HCT116 (cell line): ENCODE measurements around the gene RUNX2. TPM values are rescaled to one million over a fixed set of nuclear protein-coding genes. Genes with fewer than 3 reads are reported as not detected.

Experiments
- ATAC-seq: fragments of 200-7000 bp; cut with Tn5 transposase; 2 replicates; pipeline ENCODE4 v1.9.1; 2020; ENCODE audit warnings: mild to moderate bottlenecking, moderate library complexity
- BruUV-seq: library from RNA; stranded (reverse); fragments of 400-500 nt; replicated peaks from 2 replicates; lab custom pipeline; 2021; lab: Mats Ljungman, UMichigan
- CTCF ChIA-PET: fragments of 300-600 bp; sonication (Branson Sonifier 250); formaldehyde crosslinking; loops from one replicate; lab custom pipeline; 2021; ENCODE audit warnings: antibody characterized with exemption; lab: Charles Lee
- POLR2A ChIA-PET: fragments of 300-600, 350-600 bp; sonication (Branson Sonifier 250); formaldehyde crosslinking; loops from one replicate; lab custom pipeline; 2021; ENCODE audit warnings: antibody characterized with exemption; lab: Charles Lee
- RAD21 ChIA-PET, 2 experiments: fragments of 300-600 bp; sonication (Branson Sonifier 250); formaldehyde crosslinking; loops; one replicate each; lab custom pipeline; 2023; ENCODE audit warnings: low total read pairs in 2 of 2; ENCODE audit not compliant: uncharacterized antibody in 2 of 2, unreplicated experiment in 2 of 2, low non-redundant PET in 1 of 2; lab: Charles Lee
- DNase-seq: peaks from one replicate; pipeline ENCODE4 v3.0.0-alpha.2; 2010; ENCODE audit warnings: low read depth, low spot score
- H2AFZ ChIP-seq: fragments of 200-600 bp; shearing (Covaris generic), sonication (generic); 2 replicates; pipeline ENCODE4 v1.6.1; 2017; ENCODE audit warnings: low read depth, mixed run types, mixed read lengths, antibody characterized with exemption, low read length; ENCODE audit not compliant: poor library complexity, severe bottlenecking
- H3K27ac ChIP-seq: 2 replicates; pipeline ENCODE4 v1.5.1; 2012; ENCODE audit warnings: low read depth, low read length
- H3K27me3 ChIP-seq: fragments of 200-600 bp; sonication (generic); 2 replicates; pipeline ENCODE4 v1.6.1; 2016; ENCODE audit warnings: mixed run types, low read length, mixed read lengths; ENCODE audit not compliant: insufficient read depth
- H3K36me3 ChIP-seq, 2 experiments: fragments of 200-500 bp in 1 of 2; fragments of 200-600 bp in 1 of 2; sonication (Bioruptor generic) in 1 of 2; sonication (generic) in 1 of 2; 2 replicates each; pipeline versions ENCODE4 v1.5.1 to v1.6.1; 2014 to 2016; ENCODE audit warnings: low read length in 2 of 2, inconsistent platforms in 1 of 2, mixed read lengths in 1 of 2, mixed run types in 1 of 2; ENCODE audit not compliant: insufficient read depth in 2 of 2, control insufficient read depth in 1 of 2
- H3K4me1 ChIP-seq, 2 experiments: fragments of 200-600 bp in 1 of 2; sonication (generic) in 1 of 2; 2 replicates each; pipeline versions ENCODE4 v1.5.1 to v1.6.1; 2012 to 2017; ENCODE audit warnings: low read length in 2 of 2, inconsistent platforms in 1 of 2, mild to moderate bottlenecking in 1 of 2, mixed read lengths in 1 of 2, mixed run types in 1 of 2, moderate library complexity in 1 of 2; ENCODE audit not compliant: insufficient read depth in 2 of 2, control insufficient read depth in 1 of 2
- H3K4me2 ChIP-seq: fragments of 200-600 bp; sonication (generic); 2 replicates; pipeline ENCODE4 v1.6.1; 2017; ENCODE audit warnings: mixed run types, low read length, mixed read lengths
- H3K4me3 ChIP-seq, 2 experiments: fragments of 200-600 bp in 1 of 2; sonication (generic) in 1 of 2; replicated peaks in 1 of 2; 2 replicates each; pipeline ENCODE4 v1.5.1; 2011 to 2016; ENCODE audit warnings: low read length in 2 of 2, control low read depth in 1 of 2, low read depth in 1 of 2, mild to moderate bottlenecking in 1 of 2, mixed read lengths in 1 of 2, mixed run types in 1 of 2
- H3K79me2 ChIP-seq: fragments of 200-600 bp; sonication (generic); 2 replicates; pipeline ENCODE4 v1.6.1; 2017; ENCODE audit warnings: mild to moderate bottlenecking, mixed run types, low read length, moderate library complexity, mixed read lengths; ENCODE audit not compliant: insufficient read depth
- H3K9ac ChIP-seq: fragments of 200-600 bp; sonication (generic); 2 replicates; pipeline ENCODE4 v1.6.1; 2016; ENCODE audit warnings: low read length, mixed read lengths
- H3K9me2 ChIP-seq: fragments of 200-600 bp; sonication (generic), shearing (Covaris generic); 2 replicates; pipeline ENCODE4 v1.6.1; 2017; ENCODE audit warnings: mixed run types, mild to moderate bottlenecking, moderate library complexity; ENCODE audit not compliant: insufficient read depth
- H3K9me3 ChIP-seq, 2 experiments: fragments of 200-500 bp in 1 of 2; fragments of 200-600 bp in 1 of 2; sonication (Bioruptor generic) in 1 of 2; sonication (generic) in 1 of 2; 2 replicates each; pipeline ENCODE4 v1.6.1; 2014 to 2017; ENCODE audit warnings: low read length in 2 of 2, mixed read lengths in 2 of 2, inconsistent platforms in 1 of 2, low read depth in 1 of 2, mild to moderate bottlenecking in 1 of 2, mixed run types in 1 of 2, moderate library complexity in 1 of 2; ENCODE audit not compliant: control insufficient read depth in 1 of 2, insufficient read depth in 1 of 2
- H4K20me1 ChIP-seq: fragments of 200-600 bp; sonication (generic), shearing (Covaris generic); 2 replicates; pipeline ENCODE4 v1.6.1; 2017; ENCODE audit warnings: mixed run types, mild to moderate bottlenecking, moderate library complexity; ENCODE audit not compliant: insufficient read depth
- ATF3 ChIP-seq: IDR thresholded peaks from 2 replicates; pipeline ENCODE4 v1.6.1; 2012
- CBX3 ChIP-seq: IDR thresholded peaks from 2 replicates; pipeline ENCODE4 v1.6.1; 2012; ENCODE audit warnings: low read depth
- CEBPB ChIP-seq: IDR thresholded peaks from 2 replicates; pipeline ENCODE4 v1.6.1; 2012; ENCODE audit warnings: low read depth
- FOSL1 ChIP-seq: IDR thresholded peaks from 2 replicates; pipeline ENCODE4 v1.6.1; 2012; ENCODE audit warnings: low read depth
- JUND ChIP-seq: IDR thresholded peaks from 2 replicates; pipeline ENCODE4 v1.6.1; 2012
- RAD21 ChIP-seq: IDR thresholded peaks from 2 replicates; pipeline ENCODE4 v1.6.1; 2012; ENCODE audit warnings: low read depth, mild to moderate bottlenecking
- SRF ChIP-seq: IDR thresholded peaks from 2 replicates; pipeline ENCODE4 v1.6.1; 2012; ENCODE audit warnings: low read depth
- ZFX ChIP-seq: fragments of 450-650 bp; IDR thresholded peaks from 2 replicates; pipeline ENCODE4 v1.6.1; 2017
- intact Hi-C: fragments of 100-400 bp; cut with micrococcal nuclease; formaldehyde crosslinking; loops from 2 replicates; pipeline ENCODE4 v1.10.0; 2022
- total RNA-seq: library from RNA; stranded (reverse); gene quantifications from one replicate; pipeline ENCODE4 v1.2.1, GENCODE V29; 2021; ENCODE audit not compliant: unreplicated experiment
- TF ChIP-seq, protein P1 (sequence below): IDR thresholded peaks from 2 replicates; pipeline ENCODE4 v1.6.1; 2012
- TF ChIP-seq, protein P2 (sequence below), 3 experiments: fragments of 200-600 bp in 1 of 3; sonication (generic) in 1 of 3; IDR thresholded peaks in 2 of 3; conservative IDR thresholded peaks in 1 of 3; 2 replicates each; pipeline ENCODE4 v1.5.1; 2012 to 2017; ENCODE audit warnings: low read depth in 2 of 3, low read length in 2 of 3, antibody characterized with exemption in 1 of 3, borderline replicate concordance in 1 of 3, control low read depth in 1 of 3, mild to moderate bottlenecking in 1 of 3, mixed read lengths in 1 of 3, mixed run types in 1 of 3, moderate library complexity in 1 of 3; ENCODE audit not compliant: insufficient read depth in 1 of 3

The RUNX2 gene
- total RNA-seq, 1 experiment from 2014 or later = 1.1 TPM

GRCh38 chr6:45388328-45388727 is 60.2 kb downstream of the RUNX2 start:
- no peaks in the 10 kb centered on the region for H3K27me3 ChIP-seq
- intact Hi-C loops = no loop called here
- ATAC-seq = no peak
- no peaks in the 10 kb centered on the region for H3K36me3 ChIP-seq
- H2AFZ ChIP-seq = no peak overlapping the region
- TF ChIP-seq, protein P1, sequence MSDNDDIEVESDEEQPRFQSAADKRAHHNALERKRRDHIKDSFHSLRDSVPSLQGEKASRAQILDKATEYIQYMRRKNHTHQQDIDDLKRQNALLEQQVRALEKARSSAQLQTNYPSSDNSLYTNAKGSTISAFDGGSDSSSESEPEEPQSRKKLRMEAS = no peak
- TF ChIP-seq, protein P2, sequence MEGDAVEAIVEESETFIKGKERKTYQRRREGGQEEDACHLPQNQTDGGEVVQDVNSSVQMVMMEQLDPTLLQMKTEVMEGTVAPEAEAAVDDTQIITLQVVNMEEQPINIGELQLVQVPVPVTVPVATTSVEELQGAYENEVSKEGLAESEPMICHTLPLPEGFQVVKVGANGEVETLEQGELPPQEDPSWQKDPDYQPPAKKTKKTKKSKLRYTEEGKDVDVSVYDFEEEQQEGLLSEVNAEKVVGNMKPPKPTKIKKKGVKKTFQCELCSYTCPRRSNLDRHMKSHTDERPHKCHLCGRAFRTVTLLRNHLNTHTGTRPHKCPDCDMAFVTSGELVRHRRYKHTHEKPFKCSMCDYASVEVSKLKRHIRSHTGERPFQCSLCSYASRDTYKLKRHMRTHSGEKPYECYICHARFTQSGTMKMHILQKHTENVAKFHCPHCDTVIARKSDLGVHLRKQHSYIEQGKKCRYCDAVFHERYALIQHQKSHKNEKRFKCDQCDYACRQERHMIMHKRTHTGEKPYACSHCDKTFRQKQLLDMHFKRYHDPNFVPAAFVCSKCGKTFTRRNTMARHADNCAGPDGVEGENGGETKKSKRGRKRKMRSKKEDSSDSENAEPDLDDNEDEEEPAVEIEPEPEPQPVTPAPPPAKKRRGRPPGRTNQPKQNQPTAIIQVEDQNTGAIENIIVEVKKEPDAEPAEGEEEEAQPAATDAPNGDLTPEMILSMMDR (IDR thresholded peaks at IDR 0.05 in 2 of 3, conservative IDR thresholded peaks at IDR 0.05 in 1 of 3; ENCODE audit: borderline replicate concordance in 1 of 3, insufficient read depth in 1 of 3, low read depth in 2 of 3, low read length in 2 of 3) = no peak
- TF ChIP-seq JUND (no peak), CEBPB (no peak), ZFX (no peak), ATF3 (no peak), RAD21 (no peak), SRF (no peak), FOSL1 (no peak), CBX3 (no peak)
- H3K4me2 ChIP-seq = no peak overlapping the region
- H3K9me3 ChIP-seq = no peaks in the 10 kb centered on the region
- H3K4me3 ChIP-seq = no peak overlapping the region
- no peak for DNase-seq
- H3K79me2 ChIP-seq = no peaks in the 10 kb centered on the region
- no peaks in the 10 kb centered on the region for H4K20me1 ChIP-seq
- ChIA-PET CTCF (no interaction called here), RAD21 (no interaction called here), POLR2A (no interaction called here)
- BruUV-seq = no TSS peak
- peaks cover 0 to 3% of the 10 kb centered on the region in 2 experiments; a peak in 1 of 4 replicates for H3K4me1 ChIP-seq
- H3K9me2 ChIP-seq = no peaks in the 10 kb centered on the region
- no peak overlapping the region for H3K9ac ChIP-seq
- no peak overlapping the region for H3K27ac ChIP-seq
